GM04504 (cell line): ENCODE measurements around the gene HNRNPDL.
"Not testable (repeated sequence)": the region's sequence is repeated elsewhere in the genome, so short reads cannot be mapped to it uniquely, and the experiment has no call there.

ENCODE experiments used
- DNase-seq: peaks from one replicate; pipeline ENCODE4 v3.0.0-alpha.2; 2012; ENCODE audit warnings: low read depth

The HNRNPDL gene

GRCh38 chr4:82430193-82430963 lies at the start of gene HNRNPDL, which contains the start of gene ENOPH1:
TSS of gene HNRNPDL (minus strand) at chr4:82430462. CDS start at chr4:82429690, 772 bp downstream.
TSS of gene ENOPH1 (plus strand) at chr4:82430590. CDS start at chr4:82430830, 240 bp downstream.
- DNase-seq: peak; percentile 86

GRCh38 chr4:82479562-82479961 lies 49.3 kb upstream of the HNRNPDL start:
- DNase-seq: no peak

DNA sequence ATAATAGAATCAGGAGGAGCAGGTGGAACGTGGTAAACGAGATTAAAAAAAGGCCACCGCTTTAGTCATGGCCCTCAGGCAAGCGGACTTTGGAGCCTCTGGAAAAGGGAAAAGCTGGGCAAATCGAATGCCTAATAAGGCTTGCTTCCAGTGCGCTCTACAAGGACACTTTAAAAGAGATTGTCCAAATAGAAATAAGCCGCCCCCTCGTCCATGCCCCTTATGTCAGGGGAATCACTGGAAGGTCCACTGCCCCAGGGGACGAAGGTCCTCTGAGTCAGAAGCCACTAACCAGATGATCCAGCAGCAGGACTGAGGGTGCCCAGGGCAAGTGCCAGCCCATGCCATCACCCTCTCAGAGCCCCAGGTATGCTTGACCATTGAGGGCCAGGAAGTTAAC lies 47.2 kb upstream of the HNRNPDL start:
- not testable (repeated sequence) for DNase-seq

GRCh38 chr4:82475931-82476330 lies 45.7 kb upstream of the HNRNPDL start:
- DNase-seq: not testable (repeated sequence)

- DNase-seq: no peak
Measured at GRCh38 chr4:82473621-82474164, 43.4 kb upstream of the HNRNPDL start.

DNA sequence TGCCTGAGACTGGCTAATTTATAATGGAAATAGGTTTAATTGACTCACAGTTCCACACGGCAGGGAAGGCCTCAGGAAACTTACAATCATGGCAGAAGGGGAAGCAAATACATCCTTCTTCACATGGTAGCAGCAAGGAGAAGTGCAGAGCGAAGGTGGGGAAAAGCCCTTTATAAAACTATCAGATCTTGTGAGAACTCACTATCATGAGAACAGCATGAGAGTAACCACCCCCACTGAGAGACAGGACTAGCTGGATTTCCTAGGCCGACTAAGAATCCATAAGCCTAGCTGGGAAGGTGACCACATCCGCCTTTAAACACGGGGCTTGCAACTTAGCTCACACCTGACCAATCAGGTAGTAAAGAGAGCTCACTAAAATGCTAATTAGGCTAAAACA lies 42.8 kb upstream of the HNRNPDL start:
- DNase-seq: not testable (repeated sequence)

GRCh38 chr4:82469791-82470345 lies 39.6 kb upstream of the HNRNPDL start:
- peak; percentile 27 for DNase-seq

- no peak for DNase-seq
Measured at GRCh38 chr4:82467471-82467870, 37.2 kb upstream of the HNRNPDL start.

GRCh38 chr4:82463221-82463620 lies 33.0 kb upstream of the HNRNPDL start:
- DNase-seq: no peak

GRCh38 chr4:82462415-82462831 lies 32.2 kb upstream of the HNRNPDL start:
- DNase-seq: peak; percentile 77

DNA sequence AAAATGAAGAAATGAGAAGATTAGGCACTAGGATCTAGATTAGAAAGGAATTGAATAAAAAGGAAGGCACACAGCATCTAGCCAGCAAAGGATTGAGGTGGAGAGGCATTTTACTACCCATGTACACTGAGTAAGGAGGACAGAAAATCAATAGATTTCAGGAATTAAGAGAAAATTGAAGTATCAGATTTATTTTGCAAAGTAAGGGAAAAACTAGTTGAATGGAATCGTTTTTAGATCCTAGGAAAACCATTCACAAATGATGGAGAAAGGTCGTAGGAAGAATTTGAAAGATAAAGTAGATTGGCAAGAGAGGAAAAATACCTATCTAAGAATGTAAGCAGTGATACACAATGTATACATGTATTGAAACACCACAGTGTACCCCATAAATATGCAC lies 31.4 kb upstream of the HNRNPDL start:
- no peak for DNase-seq

GRCh38 chr4:82458729-82459128 lies 28.5 kb upstream of the HNRNPDL start:
- no peak for DNase-seq

DNA sequence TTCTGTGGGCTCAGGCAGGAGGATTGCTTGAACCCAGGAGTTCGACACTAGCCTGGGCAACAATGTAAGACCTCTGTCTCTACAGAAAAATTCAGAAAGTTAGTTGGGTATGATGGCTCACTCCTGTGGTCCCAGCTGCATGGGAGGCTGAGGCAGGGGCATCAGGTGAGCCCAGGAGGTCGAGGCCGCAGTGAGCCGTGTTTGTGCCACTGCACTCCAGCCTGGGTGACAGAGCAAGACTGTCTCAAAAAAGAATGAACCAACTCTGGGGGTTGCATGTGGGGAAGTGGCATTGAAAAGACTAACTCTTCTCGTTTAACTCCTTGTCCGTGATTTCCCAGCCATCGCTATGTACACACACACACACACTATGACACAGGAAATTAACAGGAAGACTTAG lies 27.0 kb upstream of the HNRNPDL start:
- DNase-seq: no peak

GRCh38 chr4:82452026-82452425 lies 21.8 kb upstream of the HNRNPDL start:
- no peak for DNase-seq

GRCh38 chr4:82450966-82451755 lies 20.9 kb upstream of the HNRNPDL start:
- no peak for DNase-seq

DNA sequence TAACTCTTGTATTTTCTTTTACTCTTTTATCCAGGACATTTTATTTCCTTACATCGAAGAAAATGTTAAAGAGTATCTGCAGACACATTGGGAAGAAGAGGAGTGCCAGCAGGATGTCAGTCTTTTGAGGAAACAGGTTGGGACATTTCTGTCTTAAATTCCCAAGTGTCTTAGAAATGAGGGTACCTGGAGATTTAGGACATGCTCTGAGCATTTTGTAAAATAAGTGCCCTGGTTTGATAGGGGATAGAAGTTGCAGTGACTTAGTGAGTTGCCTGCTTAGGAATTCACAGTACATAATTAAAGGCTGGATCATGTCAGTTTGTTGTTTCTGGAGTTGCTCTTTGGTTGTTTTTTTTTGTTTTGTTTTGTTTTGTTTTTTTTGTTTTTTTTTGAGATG lies 17.6 kb upstream of the HNRNPDL start:
- no peak for DNase-seq

DNA sequence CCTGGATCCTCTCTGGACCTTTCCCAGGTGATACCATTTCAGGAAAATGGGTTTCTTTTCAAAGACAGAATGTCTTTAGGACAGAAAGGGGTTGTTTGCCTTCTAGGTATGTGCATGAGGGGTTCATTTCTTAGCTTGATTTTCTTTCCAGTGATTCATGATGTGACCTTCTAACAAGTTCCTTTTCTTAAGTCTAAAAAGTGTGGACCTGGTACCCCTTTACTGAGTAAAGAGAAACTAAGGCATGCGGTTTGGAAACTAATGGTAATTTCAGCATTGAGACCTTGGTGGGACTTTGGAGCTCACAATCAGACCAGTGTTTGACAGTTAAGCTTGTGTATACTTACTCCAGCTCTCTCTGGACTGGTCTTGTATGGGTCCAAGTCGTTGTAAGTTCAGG lies 8.8 kb upstream of the HNRNPDL start:
- DNase-seq: no peak

GRCh38 chr4:82437285-82438005 lies 7.2 kb upstream of the HNRNPDL start:
- DNase-seq: no peak

GRCh38 chr4:82436780-82437179 lies 6.5 kb upstream of the HNRNPDL start:
- no peak for DNase-seq

DNA sequence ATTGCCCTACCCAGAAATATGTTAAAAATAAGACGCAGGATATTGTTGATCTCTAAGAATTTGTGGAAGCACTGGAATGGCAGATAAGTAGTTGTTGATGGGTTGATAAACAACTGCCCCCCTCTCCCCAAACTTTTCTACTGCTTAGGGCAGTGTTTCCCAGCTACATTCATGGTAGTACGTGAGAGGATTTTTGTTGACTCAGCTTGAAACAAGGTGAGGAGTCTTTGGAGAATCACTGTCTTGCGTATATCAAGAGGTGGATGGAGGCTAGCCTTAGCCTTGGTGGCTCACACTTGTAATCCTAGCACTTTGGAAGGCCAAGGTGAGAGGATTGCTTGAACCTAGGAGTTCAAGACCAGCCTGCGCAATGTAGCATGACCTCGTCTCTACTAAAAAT lies 5.9 kb upstream of the HNRNPDL start:
- DNase-seq: no peak

DNA sequence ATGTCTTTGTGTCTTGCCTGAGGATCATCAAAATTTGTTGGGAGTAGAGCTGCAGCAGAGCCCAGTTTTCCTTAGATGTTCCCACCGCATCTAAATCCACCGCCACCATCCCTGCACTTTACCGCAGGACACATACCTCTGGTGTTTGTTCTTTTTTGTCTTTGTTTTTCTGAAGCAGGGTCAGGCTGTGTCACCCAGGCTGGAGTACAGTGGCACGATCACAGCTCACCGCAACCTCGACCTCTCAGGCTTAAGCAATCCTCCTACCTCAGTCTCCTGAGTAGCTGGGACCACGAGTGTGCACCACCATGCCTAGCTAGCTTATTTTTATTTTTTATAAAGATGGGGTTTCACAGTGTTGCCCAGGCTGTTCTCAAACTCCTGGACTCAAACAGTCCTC lies 4.7 kb upstream of the HNRNPDL start:
- no peak for DNase-seq

DNA sequence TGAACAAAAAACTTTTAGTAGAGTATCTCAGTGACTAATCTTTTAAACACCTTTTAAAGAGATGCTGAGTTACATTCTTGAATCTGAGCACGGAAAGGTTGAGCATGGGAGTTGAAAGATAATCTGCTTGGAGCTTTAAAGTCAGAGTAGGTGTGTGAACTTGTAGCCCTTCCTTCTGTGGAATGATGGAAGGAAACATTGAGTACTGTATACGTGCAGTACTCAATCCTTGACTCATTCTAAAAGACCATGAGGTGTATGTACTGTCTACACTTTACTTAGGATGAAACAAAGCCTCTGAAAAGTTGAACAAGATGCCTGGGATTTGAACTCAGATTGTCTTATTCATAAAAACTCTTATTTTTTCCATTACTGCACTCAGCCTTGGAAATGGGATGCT lies 3.5 kb upstream of the HNRNPDL start:
- no peak for DNase-seq
